Stimulated activated CD8-positive, alpha-beta memory T cell treated with anti-CD3 and anti-CD28 coated beads, Interleukin-7, amount 100 ng/mL, for 4 hours (primary cell): ENCODE measurements around the gene RNF11.
A peak's percentile ranks its signal among the peaks of the same experiment; 100 is the strongest.
"Not testable (repeated sequence)": the region's sequence is repeated elsewhere in the genome, so short reads cannot be mapped to it uniquely, and the experiment has no call there.

Experiments
- DNase-seq, 2 donors: peaks; one replicate each; pipeline ENCODE4 v3.0.0-alpha.2; 2020; ENCODE audit warnings: low read depth in 2 of 2

RNF11 gene

DNA sequence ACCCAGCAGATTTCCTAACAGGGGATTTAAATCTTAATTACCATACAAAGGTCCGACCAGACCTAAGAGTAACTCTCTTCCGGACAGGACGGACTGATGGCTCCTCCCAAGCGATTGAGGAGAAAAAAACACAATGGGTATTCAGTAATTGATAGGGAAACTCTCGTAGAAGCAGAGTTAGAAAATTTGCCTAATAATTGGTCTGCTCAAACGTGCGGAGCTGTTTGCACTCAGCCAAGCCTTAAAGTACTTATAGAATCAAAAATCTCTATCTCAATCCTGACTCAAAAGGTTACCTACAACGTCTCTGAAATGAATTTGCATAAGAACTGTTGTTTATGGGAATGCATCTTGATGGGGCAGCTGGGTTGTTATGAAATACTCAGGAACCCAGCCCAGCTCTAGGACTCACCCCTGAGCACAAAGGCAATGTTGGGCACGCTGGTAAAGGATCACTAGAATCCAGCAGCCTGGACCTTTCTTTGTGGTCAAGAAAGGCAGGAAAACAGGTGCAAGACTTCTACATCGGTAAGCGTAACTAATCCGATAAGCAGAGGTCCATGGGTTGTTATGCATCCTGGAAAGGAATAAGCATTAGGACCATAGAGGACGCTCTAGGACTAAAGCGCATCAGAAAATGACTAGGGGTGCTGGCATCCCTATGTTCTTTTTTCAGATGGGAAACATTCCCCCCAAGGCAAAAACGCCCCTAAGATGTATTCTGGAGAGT lies 8.7 kb upstream of the RNF11 start:
- not testable (repeated sequence) for DNase-seq

DNA sequence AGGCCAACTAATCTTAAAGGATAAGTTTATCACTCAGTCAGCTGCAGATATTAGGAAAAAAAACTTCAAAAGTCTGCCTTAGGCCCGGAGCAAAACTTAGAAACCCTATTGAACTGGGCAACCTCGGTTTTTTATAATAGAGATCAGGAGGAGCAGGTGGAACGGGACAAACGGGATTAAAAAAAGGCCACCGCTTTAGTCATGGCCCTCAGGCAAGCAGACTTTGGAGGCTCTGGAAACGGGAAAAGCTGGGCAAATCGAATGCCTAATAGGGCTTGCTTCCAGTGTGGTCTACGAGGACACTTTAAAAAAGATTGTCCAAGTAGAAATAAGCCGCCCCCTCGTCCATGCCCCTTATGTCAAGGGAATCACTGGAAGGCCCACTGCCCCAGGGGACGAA lies 7.6 kb upstream of the RNF11 start:
- not testable (repeated sequence) for DNase-seq

DNA sequence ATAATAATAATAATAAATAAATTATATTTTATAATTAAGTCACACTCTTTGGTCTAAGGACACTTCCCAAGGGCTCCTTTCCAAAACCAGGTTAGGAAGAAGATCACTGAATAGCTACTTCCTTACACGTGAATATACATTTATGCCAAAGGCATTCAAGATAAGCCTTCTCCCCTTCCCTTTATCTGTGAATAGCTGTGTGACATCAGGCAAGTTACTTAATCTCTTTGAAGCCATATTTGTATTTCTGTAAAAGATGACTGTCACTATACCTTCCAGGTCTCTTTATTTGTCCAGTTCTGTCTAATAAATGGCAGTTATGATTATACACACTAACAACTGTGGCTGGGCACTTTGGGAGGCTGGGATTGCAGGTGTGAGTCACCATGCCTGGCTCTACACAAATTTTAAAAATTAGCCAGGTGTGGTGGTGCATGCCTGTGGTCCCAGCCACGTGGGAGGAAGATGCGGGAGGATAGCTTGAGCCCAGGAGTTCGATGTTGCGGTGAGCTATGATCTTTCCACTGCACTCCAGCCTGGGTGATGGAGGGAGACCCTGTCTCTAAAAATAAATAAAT lies 5.5 kb upstream of the RNF11 start:
- no peak for DNase-seq

DNA sequence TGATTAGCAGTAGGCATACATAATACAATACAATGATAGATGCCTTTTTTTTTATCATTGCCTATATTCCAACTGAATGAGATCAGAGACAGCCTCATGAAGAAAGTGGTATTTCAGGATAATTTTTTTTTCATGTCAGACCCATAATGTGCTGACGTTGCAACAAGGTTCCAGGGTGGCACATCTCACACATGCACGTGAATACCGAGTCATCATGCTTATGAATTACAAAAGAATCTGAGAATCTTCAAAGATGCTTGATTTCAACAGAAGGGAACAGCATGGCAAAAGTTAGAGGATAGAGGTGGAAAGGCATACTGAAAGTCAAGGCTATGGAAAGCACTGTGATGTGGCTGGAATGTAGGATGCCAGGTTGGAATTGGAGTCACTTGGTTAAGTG lies 5.0 kb upstream of the RNF11 start:
- no peak for DNase-seq

DNA sequence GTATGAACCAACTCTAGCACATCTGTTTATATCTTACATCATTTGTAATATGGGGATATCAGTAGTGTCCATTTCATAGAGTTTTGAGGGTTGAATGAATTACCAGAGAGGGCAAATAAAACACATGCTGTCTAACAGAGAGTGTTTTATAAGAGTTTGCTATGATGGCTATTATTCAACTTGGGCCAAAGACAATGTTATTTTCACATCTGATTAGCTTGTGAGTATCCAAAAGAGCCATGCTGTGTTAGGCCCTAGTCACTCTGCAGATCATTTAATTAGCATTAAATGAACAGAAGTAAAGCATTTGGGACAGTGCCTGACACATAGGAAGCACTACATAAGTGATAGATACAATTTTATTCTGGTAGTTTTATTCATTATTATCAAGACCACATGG lies 4.2 kb upstream of the RNF11 start:
- no peak for DNase-seq

DNA sequence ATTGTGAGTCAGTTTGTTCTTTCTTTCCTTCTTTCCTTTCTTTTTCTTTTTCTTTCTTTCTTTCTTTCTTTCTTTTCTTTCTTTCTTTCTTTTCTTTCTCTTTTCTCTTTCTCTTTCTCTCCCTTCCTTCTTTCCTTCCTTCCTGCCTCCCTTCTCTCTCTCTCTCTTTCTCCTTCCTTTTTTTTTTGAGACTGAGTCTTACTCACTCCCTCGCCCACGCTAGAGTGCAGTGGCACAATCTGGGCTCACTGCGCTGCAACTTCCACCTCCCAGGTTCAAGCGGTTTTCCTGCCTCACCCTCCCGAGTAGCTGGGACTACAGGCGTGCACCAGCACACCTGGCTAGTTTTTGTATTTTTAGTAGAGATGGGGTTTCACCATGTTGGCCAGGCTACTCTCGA lies 1.8 kb upstream of the RNF11 start:
- DNase-seq = not testable (repeated sequence)

DNA sequence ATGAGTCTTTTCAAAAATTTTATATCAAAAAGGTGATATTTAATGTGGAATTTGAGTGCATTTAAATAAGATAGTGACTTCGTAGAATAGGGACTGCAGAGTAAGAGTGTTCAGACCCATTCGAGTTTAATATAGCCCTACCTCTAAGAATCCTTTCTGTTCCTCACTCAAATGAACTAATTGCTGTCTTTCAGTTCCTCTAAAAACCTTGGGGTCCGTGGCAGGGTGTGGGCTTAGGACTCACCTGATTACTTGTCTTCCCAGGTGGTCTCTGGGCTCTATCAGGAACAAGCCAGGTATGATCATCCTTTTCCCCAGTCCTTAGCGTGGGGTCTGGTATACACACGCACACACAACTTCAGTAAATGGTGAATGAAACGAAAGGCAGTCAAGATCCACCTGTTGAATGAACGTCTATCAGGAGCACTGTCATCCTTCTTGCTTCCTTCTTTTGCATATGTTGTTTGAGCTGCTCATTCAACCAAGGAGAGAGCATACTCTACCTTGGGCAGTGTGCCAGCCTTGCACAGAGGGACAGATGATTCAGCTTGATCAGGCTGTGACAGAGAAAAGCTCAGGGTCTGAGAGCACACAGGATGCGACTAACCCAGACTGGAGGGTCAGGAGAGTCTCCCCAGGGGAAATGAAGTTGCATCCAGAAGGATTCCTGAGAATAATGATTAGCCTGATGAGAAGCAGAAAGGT lies 1.2 kb upstream of the RNF11 start:
- DNase-seq = peak in 1 of 2 donors; percentile 17

DNA sequence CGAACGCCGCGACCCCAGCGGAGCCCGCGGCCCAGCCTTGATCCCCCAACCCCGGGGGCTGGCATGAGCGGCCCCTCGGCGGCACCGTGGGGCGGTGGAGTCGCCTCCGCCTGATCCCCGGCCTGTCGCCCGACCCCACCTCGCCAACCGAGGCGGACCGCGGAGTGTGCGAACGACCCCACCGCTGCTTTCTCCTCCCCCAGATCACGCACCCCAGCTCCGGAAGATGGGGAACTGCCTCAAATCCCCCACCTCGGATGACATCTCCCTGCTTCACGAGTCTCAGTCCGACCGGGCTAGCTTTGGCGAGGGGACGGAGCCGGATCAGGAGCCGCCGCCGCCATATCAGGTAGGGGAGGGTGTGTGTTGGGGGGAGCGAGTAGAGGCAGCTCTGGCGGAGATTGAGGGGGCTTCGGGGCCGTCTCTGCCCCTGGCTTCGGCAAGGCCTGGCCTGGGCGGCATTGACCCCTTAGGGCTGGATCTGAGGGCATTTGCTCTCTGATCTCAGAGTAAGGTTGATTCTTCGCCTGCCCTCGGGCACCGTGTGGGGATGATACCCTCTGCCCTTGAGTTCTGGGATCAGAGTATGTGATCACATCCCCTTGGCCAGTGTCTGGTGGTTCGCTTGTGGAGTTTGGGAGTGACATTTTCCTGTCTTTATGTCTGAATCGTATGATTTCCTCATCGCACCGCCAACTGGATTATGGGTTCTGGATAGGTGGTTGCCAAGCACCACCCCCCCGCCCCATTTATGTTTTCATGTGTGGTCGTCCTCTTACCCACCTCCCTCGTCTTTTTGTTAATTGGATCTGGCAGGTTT lies 668 bp downstream of the RNF11 start:
- DNase-seq = peak in 1 of 2 donors; percentile 27

DNA sequence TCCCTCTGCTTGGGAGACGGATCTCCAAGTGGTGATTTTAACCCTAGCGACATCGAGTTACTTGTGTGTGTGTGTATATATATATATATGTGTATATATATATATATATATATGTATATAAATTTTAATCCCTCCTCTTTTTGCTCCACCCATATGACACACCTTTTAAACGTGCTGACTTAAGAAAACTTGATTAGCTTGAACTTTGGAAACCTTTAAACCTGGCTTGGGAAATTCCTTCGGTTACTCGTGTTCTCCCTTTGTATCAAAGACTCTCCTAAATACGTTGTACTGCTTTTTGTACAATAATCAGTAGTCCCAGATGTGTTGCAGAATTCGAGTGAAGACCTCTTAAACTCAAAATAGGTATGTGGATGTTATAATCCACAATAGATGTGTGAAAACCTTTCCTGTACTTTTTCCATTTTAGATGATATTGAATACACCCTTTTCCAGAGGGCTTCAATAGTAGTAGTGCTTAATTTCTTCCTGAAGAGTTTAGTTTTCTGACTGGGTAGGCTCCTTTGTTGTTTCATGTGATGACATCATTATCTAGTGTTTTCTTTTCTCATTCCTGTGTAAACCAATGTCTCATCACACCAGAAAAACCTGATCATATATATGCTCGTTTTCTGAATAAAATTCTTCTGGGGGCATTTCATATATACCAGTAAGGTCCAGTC lies 1.4 kb downstream of the RNF11 start:
- DNase-seq = no peak

DNA sequence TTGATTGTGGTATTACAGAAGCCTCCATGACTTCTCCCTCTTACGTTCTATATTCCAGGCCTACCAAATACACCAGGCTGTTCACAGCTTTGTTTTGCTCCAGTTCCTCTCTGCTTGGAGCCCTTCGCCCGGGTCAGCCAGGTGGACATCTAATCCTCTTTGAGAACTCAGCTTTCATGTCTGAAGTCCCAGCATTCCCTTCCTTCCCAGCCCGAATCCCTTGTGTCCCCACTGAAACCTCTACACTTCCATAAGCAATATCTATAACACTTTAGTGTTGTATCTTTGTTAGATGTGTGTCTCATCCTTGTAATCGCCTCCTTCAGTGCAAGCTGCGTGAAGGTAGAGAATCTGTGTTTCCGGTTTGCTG lies 1.9 kb downstream of the RNF11 start:
- no peak for DNase-seq

DNA sequence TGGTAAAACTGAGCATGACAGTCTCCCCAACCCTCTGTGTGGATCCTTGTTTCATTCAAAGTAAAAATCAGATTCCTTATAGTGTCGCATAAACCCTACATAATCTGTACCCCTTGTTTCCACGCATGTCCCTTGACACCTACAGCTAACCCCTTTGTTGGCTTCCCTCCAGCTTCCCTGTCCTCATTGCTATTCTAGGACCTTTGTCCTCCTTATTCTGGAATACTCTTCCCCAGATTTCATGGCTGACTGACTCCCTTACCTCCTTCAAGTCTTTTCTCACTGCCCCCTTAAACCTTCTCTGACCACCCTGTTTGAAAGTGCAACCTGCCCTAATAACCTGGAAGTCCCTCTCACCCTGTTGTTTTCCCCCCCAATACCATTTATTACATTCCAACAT lies 4.0 kb downstream of the RNF11 start:
- no peak for DNase-seq

DNA sequence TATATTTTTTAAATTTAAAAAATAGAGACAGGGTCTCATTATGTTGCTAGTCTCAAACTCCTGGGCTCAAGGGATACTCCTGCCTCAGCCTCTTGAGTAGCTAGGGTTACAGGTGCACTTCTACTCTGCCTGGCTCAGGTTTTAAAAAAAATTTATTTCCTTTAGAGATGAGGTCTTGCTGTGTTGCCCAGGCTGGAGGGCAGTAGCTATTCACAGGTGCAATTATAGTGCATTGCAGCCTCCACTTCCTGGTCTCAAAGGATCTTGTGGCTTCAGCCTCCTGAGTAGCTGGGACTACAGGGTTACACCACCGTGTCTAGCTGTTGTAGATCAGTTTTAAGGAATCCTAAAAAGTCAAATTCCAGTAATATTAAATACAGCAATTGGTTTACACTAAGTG lies 5.0 kb downstream of the RNF11 start:
- no peak for DNase-seq

DNA sequence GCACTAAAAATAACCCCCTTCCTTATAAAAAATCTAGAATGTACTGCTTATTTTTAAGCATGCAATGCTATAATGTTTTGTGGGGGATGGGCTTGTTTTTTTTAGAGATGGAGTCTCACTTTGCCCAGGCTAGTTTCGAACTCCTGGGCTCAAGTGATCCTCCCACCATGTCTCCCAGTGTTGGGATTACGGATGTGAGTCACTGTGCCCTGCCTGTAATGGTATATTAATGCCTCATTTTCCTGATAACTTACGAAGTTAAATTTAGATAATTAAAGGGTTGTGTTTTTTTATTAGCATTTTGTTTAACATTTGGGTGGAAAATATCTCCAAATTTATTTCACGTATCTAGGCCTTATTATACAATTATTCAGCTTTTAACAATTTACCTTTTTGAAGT lies 6.5 kb downstream of the RNF11 start:
- no peak for DNase-seq

DNA sequence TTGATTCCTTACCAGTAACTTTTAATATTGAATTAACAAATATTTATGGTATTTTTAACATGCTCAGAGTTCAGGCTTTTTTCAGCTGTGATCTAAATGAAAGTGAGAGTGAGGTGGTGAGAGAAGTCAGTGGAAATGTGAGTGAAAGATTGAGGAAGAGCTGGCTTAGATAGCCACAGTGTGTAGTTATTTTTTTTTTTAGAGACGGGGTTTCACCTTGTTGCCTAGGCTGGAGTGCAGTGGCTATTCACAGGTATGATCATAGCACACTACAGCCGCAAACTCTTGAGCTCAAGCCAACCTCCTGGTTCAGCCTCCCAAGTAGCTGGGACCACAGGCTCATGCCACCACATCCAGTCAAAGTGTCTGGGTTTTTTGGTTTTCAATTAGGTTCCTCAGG lies 10.9 kb downstream of the RNF11 start:
- no peak for DNase-seq

DNA sequence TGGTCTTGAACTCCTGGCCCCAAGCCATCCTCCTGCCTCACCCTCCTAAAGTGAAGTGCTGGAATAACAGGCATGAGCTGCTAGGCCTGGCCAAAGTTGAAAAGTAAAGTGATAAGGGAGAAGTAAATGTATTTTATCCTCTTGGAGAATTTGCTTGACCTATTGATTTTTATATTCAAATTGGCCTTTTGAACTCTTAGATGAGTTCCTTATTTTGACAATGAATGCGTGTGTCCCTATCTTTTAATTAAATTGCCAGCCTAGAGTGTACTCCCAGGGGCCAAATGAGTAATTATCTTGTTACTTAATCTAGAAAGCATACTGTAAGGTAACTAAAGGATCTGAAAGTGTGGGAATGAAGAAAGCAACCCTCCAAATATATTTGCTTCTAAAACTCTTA lies 11.4 kb downstream of the RNF11 start:
- no peak for DNase-seq

DNA sequence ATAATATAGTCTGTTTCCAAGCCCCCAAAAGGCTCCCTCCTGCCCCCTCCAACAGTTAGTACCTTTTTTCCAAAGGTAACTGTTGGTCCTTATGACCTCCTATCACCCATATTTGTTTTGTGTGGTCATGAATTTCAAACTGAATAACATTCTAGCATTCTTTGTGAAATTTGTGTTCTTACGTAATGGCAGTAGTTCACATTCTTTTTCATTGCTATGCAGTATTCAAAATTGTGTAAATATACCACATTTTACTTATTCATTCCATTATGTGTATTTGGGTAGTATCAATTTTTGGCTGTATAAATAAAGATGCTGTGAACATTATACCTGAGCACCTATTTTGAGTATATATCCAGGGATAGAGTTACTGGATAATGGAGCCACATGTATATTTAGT lies 13.4 kb downstream of the RNF11 start:
- DNase-seq = no peak

DNA sequence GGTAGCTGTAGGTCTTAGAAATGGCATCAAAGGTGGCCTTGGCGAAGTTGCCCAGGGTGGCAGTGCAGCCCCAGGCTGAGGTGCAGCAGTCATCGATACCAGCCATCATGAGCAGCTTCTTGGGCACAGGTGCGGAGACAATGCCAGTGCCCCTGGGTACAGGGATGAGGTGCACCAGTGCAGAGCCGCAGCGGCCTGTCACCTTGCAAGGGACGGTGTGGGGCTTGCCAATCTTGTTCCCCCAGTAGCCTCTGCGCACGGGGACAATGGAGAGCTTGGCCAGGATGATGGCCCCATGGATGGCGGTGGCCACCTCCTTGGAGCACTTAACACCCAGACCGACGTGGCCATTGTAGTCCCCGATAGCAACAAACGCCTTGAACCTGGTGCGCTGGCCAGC lies 14.7 kb downstream of the RNF11 start:
- not testable (repeated sequence) for DNase-seq

DNA sequence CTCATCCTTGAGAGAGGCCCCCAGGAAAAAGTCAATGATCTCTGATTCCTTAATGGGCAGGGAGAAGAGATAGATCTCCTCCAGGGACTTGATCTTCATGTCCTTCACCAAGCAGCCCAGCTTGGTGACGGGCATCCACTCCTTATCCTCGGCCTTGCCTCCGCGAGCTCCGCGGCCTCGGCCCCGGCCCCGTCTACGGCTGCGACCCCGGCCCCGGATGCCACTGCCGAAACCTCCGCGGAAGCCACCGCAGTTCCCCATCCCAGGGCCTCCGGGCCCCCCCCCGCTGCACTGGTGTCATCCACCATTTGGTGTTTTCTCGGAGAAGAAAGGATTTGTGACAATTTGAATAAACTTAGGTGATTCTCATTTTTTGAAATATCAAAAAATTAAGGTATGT lies 15.1 kb downstream of the RNF11 start:
- DNase-seq = not testable (repeated sequence)

DNA sequence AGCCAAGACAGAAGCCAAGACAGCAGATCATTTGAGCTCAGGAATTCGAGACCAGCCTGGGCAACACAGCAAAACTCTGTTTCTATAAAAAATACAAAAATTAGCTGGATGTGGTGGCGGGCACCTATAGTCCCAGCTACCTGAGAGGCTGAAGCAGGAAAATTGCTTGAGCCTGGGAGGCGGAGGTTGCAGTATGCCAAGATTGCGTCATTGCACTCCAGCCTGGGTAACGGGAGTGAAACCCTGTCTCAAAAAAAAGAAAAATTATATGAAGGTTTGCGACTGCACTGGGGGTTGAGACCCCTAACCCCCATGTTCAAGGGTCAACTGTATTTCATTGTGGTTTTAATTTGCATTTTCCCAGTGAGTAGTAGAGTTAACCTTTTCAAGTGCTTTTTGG lies 16.3 kb downstream of the RNF11 start:
- DNase-seq = no peak

DNA sequence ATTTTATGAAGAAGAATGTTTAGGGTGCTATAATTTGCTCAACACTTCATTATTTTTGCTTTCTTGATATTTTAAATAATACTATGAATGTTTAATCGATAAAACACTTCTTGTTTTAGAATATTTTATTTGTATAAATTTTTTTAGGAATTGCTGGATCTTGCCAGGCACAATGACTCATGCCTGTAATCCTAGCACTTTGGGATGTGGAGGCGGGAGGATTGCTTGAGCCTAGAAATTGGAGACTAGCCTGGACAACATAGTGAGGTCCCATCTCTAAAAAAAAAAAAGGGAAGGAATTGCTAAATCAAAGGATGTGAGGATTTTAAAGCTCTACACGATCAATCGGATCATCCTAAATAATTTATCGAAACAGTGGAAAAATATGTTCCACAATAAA lies 17.6 kb downstream of the RNF11 start:
- no peak for DNase-seq

DNA sequence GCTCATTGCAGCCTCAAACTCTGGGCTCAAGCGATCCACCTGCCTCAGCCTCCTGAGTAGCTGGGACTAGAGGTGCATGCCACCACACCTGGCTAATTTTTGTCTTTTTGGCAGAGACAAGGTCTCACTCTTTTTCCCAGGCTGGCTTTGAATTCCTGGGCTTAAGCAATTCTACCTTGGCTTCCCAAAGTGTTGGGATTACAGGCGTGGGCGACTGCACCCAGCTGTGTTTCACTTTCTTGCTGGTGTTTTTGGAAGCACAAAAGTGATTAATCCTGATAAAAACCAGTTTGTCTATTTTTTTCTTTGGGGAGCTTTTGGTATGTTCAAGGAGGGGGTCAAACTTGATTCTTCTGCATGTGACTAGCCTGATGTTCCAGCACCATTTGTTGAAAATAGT lies 19.3 kb downstream of the RNF11 start:
- DNase-seq = no peak
